ENCODE measurements around the gene GNPTAB. TPM values are rescaled to one million over a fixed set of nuclear protein-coding genes. Genes with fewer than 3 reads are reported as not detected.

Gene GNPTAB
- polyA plus RNA-seq, 2 of the 4 experiments (the other 2 are of a cell fraction) = 20.3 to 29.3 TPM

- no peak for TF ChIP-seq EHMT2 (IDR thresholded peaks at IDR 0.05; ENCODE audit: low read depth)
- TF ChIP-seq ATOH8 (CRISPR knock-in tag; IDR thresholded peaks at IDR 0.05; ENCODE audit: low read depth) = no peak
- TF ChIP-seq, protein P1, sequence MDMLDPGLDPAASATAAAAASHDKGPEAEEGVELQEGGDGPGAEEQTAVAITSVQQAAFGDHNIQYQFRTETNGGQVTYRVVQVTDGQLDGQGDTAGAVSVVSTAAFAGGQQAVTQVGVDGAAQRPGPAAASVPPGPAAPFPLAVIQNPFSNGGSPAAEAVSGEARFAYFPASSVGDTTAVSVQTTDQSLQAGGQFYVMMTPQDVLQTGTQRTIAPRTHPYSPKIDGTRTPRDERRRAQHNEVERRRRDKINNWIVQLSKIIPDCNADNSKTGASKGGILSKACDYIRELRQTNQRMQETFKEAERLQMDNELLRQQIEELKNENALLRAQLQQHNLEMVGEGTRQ (IDR thresholded peaks at IDR 0.05) = no peak
- TF ChIP-seq GATA3 (IDR thresholded peaks at IDR 0.05; ENCODE audit: borderline replicate concordance) = peak; percentile 47; the same call in 1 of the 2 replicates
- TF ChIP-seq MAFK (IDR thresholded peaks at IDR 0.05; ENCODE audit: partially characterized antibody) = no peak
- no peak for TF ChIP-seq KDM5A (IDR thresholded peaks at IDR 0.05)
Measured at GRCh38 chr12:101876861-101877805, 46.4 kb upstream of the GNPTAB start, which contains the start of gene DRAM1 (continued).

DNA sequence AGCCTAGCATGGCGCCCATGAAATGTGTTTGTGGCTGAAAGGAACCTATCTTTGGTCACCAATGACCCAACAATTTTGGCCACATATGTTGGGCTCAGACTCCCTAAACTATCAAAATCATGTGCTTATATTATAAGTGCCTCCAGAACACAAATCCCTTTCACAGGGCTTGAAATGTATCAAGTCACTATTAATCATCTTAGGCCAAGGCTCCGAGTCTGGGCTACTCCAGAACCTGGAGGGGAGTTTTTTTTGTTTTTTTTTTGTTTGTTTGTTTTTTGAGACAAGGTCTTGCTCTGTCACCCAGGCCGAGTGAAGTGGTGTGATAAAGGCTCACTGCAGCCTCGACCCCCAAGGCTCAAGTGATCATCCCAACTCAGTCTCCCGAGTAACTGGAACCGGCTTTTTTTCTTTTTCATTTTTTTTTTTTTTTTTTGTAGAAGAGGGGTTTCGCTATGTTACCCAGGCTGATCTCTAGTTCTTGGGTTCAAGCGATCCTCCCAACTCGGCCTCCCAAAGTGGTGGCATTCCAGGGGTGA is 45.6 kb upstream of the GNPTAB start:
- 59% methylated on average over 9 of the region's 9 CpGs for WGBS (ENCODE audit: missing lambda C conversion rate)
- H3K4me3 ChIP-seq = peak overlapping the region; percentile 79
- FAIRE-seq = no peak
- DNase-seq (ENCODE audit: low read depth in 1 of 2, low spot score in 1 of 2) = no peak
- CTCF ChIA-PET = interaction anchor here (1.5 kb wide), 1 partner anchor 37 kb away, joined by 3 read pairs; no protein-coding TSS in a partner anchor
- H3K9me3 ChIP-seq = no peaks in the 10 kb centered on the region
- TF ChIP-seq JUN (IDR thresholded peaks at IDR 0.05) (no peak), FOXS1 (CRISPR knock-in tag; IDR thresholded peaks at IDR 0.05) (no peak), PHF8 (IDR thresholded peaks at IDR 0.05; ENCODE audit: borderline replicate concordance, low read depth) (no peak), HOXA7 (CRISPR knock-in tag; IDR thresholded peaks at IDR 0.05) (no peak), RAD21 (conservative IDR thresholded peaks at IDR 0.05 in 1 of 2, IDR thresholded peaks at IDR 0.05 in 1 of 2) (no peak), ATOH8 (CRISPR knock-in tag; IDR thresholded peaks at IDR 0.05; ENCODE audit: low read depth) (no peak)
- peak overlapping the region; percentile 94 to 97 for H3K27ac ChIP-seq
- no peak for ATAC-seq
- peak overlapping the region; percentile 85 for H3K4me2 ChIP-seq
- H3K4me1 ChIP-seq = peaks cover 11% of the 10 kb centered on the region; the same call in 1 of the 3 replicates
- POLR2A ChIA-PET = interaction anchor here (0.6 kb wide), 1 partner anchor 819 kb away, joined by 4 read pairs; no protein-coding TSS in a partner anchor

DNA sequence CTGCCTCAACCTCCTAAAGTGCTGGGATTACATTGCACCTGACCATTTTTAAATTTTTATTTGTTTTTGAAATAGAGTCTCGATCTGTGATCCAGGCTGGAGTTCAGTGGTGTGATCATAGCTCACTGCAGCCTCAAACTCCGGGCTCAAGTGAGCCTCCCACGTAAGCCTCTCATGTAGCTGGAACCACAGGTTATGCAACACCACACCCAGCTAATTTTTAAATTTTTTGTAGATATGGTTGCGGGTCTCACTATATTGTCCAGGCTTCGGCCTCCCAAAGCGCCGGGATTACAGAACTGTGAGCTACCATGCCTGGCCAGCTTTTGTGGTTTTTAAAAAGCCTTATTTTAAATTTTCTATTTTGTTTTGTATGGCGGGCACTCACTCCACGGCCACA is 44.4 kb upstream of the GNPTAB start:
- Histone ChIP-seq H3K4me3 (no peak overlapping the region), H3K4me2 (no peak overlapping the region), H3K4me1 (peaks cover 11% of the 10 kb centered on the region; the same call in 1 of the 3 replicates), H3K9me3 (no peaks in the 10 kb centered on the region), H3K27ac (peak overlapping the region in 1 of 2 experiments; percentile 97; a peak in 3 of 6 replicates)
- FAIRE-seq = no peak
- 93% methylated on average over 9 of the region's 9 CpGs for WGBS (ENCODE audit: missing lambda C conversion rate)
- CTCF ChIA-PET = interaction anchor here (0.5 to 1.5 kb wide), 5 partner anchors 10 to 45 kb away, joined by 3 to 5 read pairs (median 4); no protein-coding TSS in a partner anchor
- no peak for DNase-seq (ENCODE audit: low read depth in 1 of 2, low spot score in 1 of 2)
- TF ChIP-seq TFCP2L1 (CRISPR knock-in tag; IDR thresholded peaks at IDR 0.05) = no peak
- TF ChIP-seq MAX (IDR thresholded peaks at IDR 0.05) = no peak
- TF ChIP-seq, protein P1 (IDR thresholded peaks at IDR 0.05) = no peak
- TF ChIP-seq NFE2L2 (conservative IDR thresholded peaks at IDR 0.05; ENCODE audit: low read length) = no peak
- TF ChIP-seq REST (IDR thresholded peaks at IDR 0.05) = no peak
- POLR2A ChIA-PET = no interaction called here
- no peak for ATAC-seq

Data from A549 (cell line).